HT1080 (cell line): Measurements from ENCODE around the gene CIDEB. TPM values are rescaled to one million over a fixed set of nuclear protein-coding genes. Genes with fewer than 3 reads are reported as not detected.

Experiments used
- DNase-seq: peaks from one replicate; pipeline ENCODE4 v3.0.0-alpha.2; 2015; ENCODE audit warnings: low read depth
- total RNA-seq: library from RNA; depleted of rRNA; stranded (reverse); fragments of >200 nt; shearing (Covaris generic); gene quantifications from 2 replicates; pipeline ENCODE4 v1.2.3, GENCODE V29; 2014

Gene CIDEB
- total RNA-seq, 1 experiment from 2014 or later = 0.10 TPM

GRCh38 chr14:24312736-24313507 lies 5.1 kb upstream of the CIDEB start:
- peak; percentile 77 for DNase-seq

GRCh38 chr14:24311837-24312615 lies 4.2 kb upstream of the CIDEB start:
- no peak for DNase-seq

GRCh38 chr14:24310646-24311604 lies 3.1 kb upstream of the CIDEB start, which contains the start of gene LTB4R:
LTB4R (plus strand) TSS chr14:24311502; CDS start chr14:24315652, 4,150 bp downstream.
- no peak for DNase-seq

- DNase-seq = no peak
Measured at GRCh38 chr14:24310265-24310645, 2.5 kb upstream of the CIDEB start.

GRCh38 chr14:24309538-24310264 lies 1.9 kb upstream of the CIDEB start, which contains the start of gene LTB4R2:
LTB4R2 (plus strand) TSS chr14:24310140; CDS start chr14:24310665, 525 bp downstream.
- no peak for DNase-seq

- DNase-seq = no peak
Measured at GRCh38 chr14:24308342-24309124, 756 bp upstream of the CIDEB start.

- no peak for DNase-seq
Measured at GRCh38 chr14:24307156-24307574, 612 bp downstream of the CIDEB start.

- DNase-seq = no peak
Measured at GRCh38 chr14:24304019-24304387, 3.8 kb downstream of the CIDEB start.

- DNase-seq = no peak
Measured at GRCh38 chr14:24300326-24300980, 7.3 kb downstream of the CIDEB start.

- DNase-seq = peak; percentile 83
Measured at GRCh38 chr14:24299255-24300191, 8.3 kb downstream of the CIDEB start, which contains the start of the genes DHRS1 and NOP9. DHRS1 (minus strand) TSS chr14:24299780; CDS start chr14:24299106, 674 bp downstream. NOP9 (plus strand) TSS chr14:24299850; CDS start chr14:24299955, 105 bp downstream.

GRCh38 chr14:24298892-24299254 lies 8.9 kb downstream of the CIDEB start:
- peak; percentile 83 for DNase-seq

GRCh38 chr14:24297190-24297964 lies 10.4 kb downstream of the CIDEB start:
- peak; percentile 21 for DNase-seq

GRCh38 chr14:24296341-24297157 lies 11.2 kb downstream of the CIDEB start:
- DNase-seq = peak; percentile 94

GRCh38 chr14:24293525-24293924 lies 14.3 kb downstream of the CIDEB start:
- DNase-seq = no peak

- DNase-seq = no peak
Measured at GRCh38 chr14:24292118-24292807, 15.5 kb downstream of the CIDEB start.
